MM.1S (cell line): ENCODE measurements around the gene NUP153.

Experiments used
- DNase-seq: peaks from one replicate; pipeline ENCODE4 v3.0.0-alpha.2; 2015
- H2AFZ ChIP-seq: fragments of 300-600 bp; sonication (generic); 2 replicates; pipeline ENCODE4 v1.6.0; 2016; ENCODE audit warnings: antibody characterized with exemption, low read length
- H3F3A ChIP-seq: fragments of 300-600 bp; sonication (generic); 2 replicates; pipeline ENCODE4 v1.6.1; 2016; ENCODE audit warnings: mild to moderate bottlenecking, antibody characterized with exemption, low read length, moderate library complexity, mixed read lengths; ENCODE audit not compliant: insufficient read depth
- H3K27ac ChIP-seq: fragments of 300-600 bp; sonication (generic); 2 replicates; pipeline ENCODE4 v1.5.1; 2016; ENCODE audit warnings: mild to moderate bottlenecking, low read length
- H3K27me3 ChIP-seq: fragments of 300-600 bp; sonication (generic); replicated peaks from 2 replicates; pipeline ENCODE4 v1.6.0; 2016; ENCODE audit warnings: low read length; ENCODE audit not compliant: insufficient read depth
- H3K36me3 ChIP-seq: fragments of 300-600 bp; sonication (generic); replicated peaks from 2 replicates; pipeline ENCODE4 v1.6.1; 2016; ENCODE audit warnings: mild to moderate bottlenecking, low read length, mixed read lengths; ENCODE audit not compliant: insufficient read depth
- H3K4me1 ChIP-seq: fragments of 300-600 bp; sonication (generic); 2 replicates; pipeline ENCODE4 v1.6.1; 2016; ENCODE audit warnings: low read length, mixed read lengths
- H3K4me2 ChIP-seq: fragments of 300-600 bp; sonication (generic); 2 replicates; pipeline ENCODE4 v1.6.0; 2016; ENCODE audit warnings: low read depth, low read length
- H3K4me3 ChIP-seq: fragments of 300-600 bp; sonication (generic); 2 replicates; pipeline ENCODE4 v1.5.1; 2016; ENCODE audit warnings: low read length, mixed read lengths
- H3K79me2 ChIP-seq: fragments of 300-600 bp; sonication (generic); 2 replicates; pipeline ENCODE4 v1.6.1; 2016; ENCODE audit warnings: mixed run types, low read length, mixed read lengths
- H3K9ac ChIP-seq: fragments of 300-600 bp; sonication (generic); 2 replicates; pipeline ENCODE4 v1.6.1; 2016; ENCODE audit warnings: low read length, mixed read lengths
- H3K9me2 ChIP-seq: fragments of 300-600 bp; sonication (generic); replicated peaks from 2 replicates; pipeline ENCODE4 v1.6.1; 2016; ENCODE audit warnings: mild to moderate bottlenecking, low read length, mixed read lengths; ENCODE audit not compliant: insufficient read depth
- H3K9me3 ChIP-seq: fragments of 300-600 bp; sonication (generic); replicated peaks from 2 replicates; pipeline ENCODE4 v1.6.1; 2016; ENCODE audit warnings: mild to moderate bottlenecking, low read length, mixed read lengths; ENCODE audit not compliant: insufficient read depth
- H4K20me1 ChIP-seq: fragments of 300-600 bp; sonication (generic); 2 replicates; pipeline ENCODE4 v1.6.1; 2016; ENCODE audit warnings: mild to moderate bottlenecking, low read length, moderate library complexity, mixed read lengths; ENCODE audit not compliant: insufficient read depth
- EZH2 ChIP-seq: fragments of 300-600 bp; sonication (generic); optimal IDR thresholded peaks from 2 replicates; pipeline ENCODE3; 2017; ENCODE audit warnings: low read depth, mild to moderate bottlenecking, antibody characterized with exemption, low read length, mixed read lengths
- EZH2phosphoT487 ChIP-seq: fragments of 300-600 bp; sonication (generic); IDR thresholded peaks from 2 replicates; pipeline ENCODE4 v1.6.1; 2018; ENCODE audit warnings: antibody characterized with exemption, low read length
- TF ChIP-seq, protein P1 (sequence below): fragments of 300-600 bp; sonication (generic); IDR thresholded peaks from 2 replicates; pipeline ENCODE4 v1.5.1; 2016; ENCODE audit warnings: antibody characterized with exemption, low read length, mixed read lengths

Gene NUP153

GRCh38 chr6:17665132-17665531 lies 41.6 kb downstream of the NUP153 start:
- H2AFZ ChIP-seq, result no peak overlapping the region
- peaks cover 92% of the 10 kb centered on the region for H3K79me2 ChIP-seq
- no peak overlapping the region for H3K9ac ChIP-seq
- no peak for DNase-seq
- H4K20me1 ChIP-seq, result peaks cover 18% of the 10 kb centered on the region
- no peak overlapping the region for H3K27ac ChIP-seq
- peaks cover 27% of the 10 kb centered on the region; the same call in 1 of the 2 replicates for H3K36me3 ChIP-seq
- H3K4me3 ChIP-seq, result no peak overlapping the region
- peaks cover 10% of the 10 kb centered on the region; the same call in 1 of the 2 replicates for H3F3A ChIP-seq
- no peaks in the 10 kb centered on the region for H3K9me2 ChIP-seq
- H3K4me2 ChIP-seq, result no peak overlapping the region
- H3K9me3 ChIP-seq, result no peaks in the 10 kb centered on the region
- H3K4me1 ChIP-seq, result peaks cover 10% of the 10 kb centered on the region; the same call in 1 of the 2 replicates
- TF ChIP-seq, protein P1, sequence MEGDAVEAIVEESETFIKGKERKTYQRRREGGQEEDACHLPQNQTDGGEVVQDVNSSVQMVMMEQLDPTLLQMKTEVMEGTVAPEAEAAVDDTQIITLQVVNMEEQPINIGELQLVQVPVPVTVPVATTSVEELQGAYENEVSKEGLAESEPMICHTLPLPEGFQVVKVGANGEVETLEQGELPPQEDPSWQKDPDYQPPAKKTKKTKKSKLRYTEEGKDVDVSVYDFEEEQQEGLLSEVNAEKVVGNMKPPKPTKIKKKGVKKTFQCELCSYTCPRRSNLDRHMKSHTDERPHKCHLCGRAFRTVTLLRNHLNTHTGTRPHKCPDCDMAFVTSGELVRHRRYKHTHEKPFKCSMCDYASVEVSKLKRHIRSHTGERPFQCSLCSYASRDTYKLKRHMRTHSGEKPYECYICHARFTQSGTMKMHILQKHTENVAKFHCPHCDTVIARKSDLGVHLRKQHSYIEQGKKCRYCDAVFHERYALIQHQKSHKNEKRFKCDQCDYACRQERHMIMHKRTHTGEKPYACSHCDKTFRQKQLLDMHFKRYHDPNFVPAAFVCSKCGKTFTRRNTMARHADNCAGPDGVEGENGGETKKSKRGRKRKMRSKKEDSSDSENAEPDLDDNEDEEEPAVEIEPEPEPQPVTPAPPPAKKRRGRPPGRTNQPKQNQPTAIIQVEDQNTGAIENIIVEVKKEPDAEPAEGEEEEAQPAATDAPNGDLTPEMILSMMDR, result no peak
- TF ChIP-seq EZH2 (no peak), EZH2phosphoT487 (no peak)
- H3K27me3 ChIP-seq, result no peaks in the 10 kb centered on the region

DNA sequence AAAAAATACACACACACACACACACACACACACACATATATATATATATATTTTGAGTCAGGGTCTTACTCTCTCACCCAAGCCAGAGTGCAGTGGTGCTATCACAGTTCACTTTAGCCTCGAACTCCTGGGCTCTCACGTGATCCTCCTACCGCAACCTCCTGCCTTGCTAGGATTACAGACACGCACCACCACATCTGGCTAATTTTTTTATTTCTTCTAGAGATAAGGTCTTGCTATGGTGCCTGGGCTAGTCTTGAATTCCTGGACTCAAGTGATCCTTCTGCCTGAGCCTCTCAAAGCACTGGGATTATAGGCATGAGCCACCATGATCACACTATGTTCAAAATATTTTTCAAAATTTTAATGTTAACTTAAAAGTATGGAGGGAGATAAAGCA lies 43.5 kb downstream of the NUP153 start:
- H3K9ac ChIP-seq, result no peak overlapping the region
- DNase-seq, result no peak
- H3K9me3 ChIP-seq, result no peaks in the 10 kb centered on the region
- TF ChIP-seq EZH2 (no peak), EZH2phosphoT487 (no peak)
- TF ChIP-seq, protein P1, result no peak
- no peak overlapping the region for H2AFZ ChIP-seq
- H3F3A ChIP-seq, result peaks cover 10% of the 10 kb centered on the region; the same call in 1 of the 2 replicates
- H3K9me2 ChIP-seq, result no peaks in the 10 kb centered on the region
- no peak overlapping the region for H3K4me2 ChIP-seq
- no peak overlapping the region for H3K4me3 ChIP-seq
- no peak overlapping the region for H3K27ac ChIP-seq
- H3K4me1 ChIP-seq, result peaks cover 10% of the 10 kb centered on the region; the same call in 1 of the 2 replicates
- H4K20me1 ChIP-seq, result peaks cover 18% of the 10 kb centered on the region
- peaks cover 92% of the 10 kb centered on the region for H3K79me2 ChIP-seq
- no peaks in the 10 kb centered on the region for H3K27me3 ChIP-seq
- H3K36me3 ChIP-seq, result peaks cover 25% of the 10 kb centered on the region

DNA sequence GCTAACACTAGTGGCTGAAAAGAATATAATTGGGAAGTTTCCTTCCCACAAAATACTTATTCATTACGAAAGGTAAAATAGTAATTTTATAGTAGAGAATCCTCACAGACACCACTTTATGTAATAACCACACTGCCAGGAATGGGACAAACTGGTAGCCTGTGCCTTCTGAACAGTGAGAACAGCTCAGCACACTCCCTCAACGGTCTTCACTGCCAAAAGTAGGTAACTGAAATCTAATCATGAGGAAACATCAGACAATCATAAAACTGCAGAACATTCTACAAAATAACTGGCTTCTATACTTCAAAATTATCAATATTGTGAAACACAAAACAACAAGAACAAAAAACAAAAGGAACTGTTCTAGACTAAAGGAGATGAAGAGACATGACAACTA lies 44.1 kb downstream of the NUP153 start:
- peaks cover 24% of the 10 kb centered on the region for H3K36me3 ChIP-seq
- peaks cover 95% of the 10 kb centered on the region for H3K79me2 ChIP-seq
- peaks cover 10% of the 10 kb centered on the region; the same call in 1 of the 2 replicates for H3K4me1 ChIP-seq
- H3K27ac ChIP-seq, result no peak overlapping the region
- no peak overlapping the region for H3K9ac ChIP-seq
- DNase-seq, result no peak
- peaks cover 10% of the 10 kb centered on the region; the same call in 1 of the 2 replicates for H3F3A ChIP-seq
- peaks cover 18% of the 10 kb centered on the region for H4K20me1 ChIP-seq
- no peak overlapping the region for H2AFZ ChIP-seq
- H3K9me3 ChIP-seq, result no peaks in the 10 kb centered on the region
- no peaks in the 10 kb centered on the region for H3K27me3 ChIP-seq
- no peak overlapping the region for H3K4me2 ChIP-seq
- no peak overlapping the region for H3K4me3 ChIP-seq
- no peak for TF ChIP-seq EZH2phosphoT487
- TF ChIP-seq EZH2, result no peak
- TF ChIP-seq, protein P1, result no peak
- no peaks in the 10 kb centered on the region for H3K9me2 ChIP-seq
